ENCODE results near the gene TRIM24. TPM values are rescaled to one million over a fixed set of nuclear protein-coding genes. Genes with fewer than 3 reads are reported as not detected.

Gene TRIM24
- polyA plus RNA-seq, 1 donor (not counting 4 experiments of a cell fraction or from before 2014, with no cell fraction given), result 7.9 TPM

- Histone ChIP-seq H3K27ac (ENCODE audit: control insufficient read depth, insufficient read depth, low read length) (no peak overlapping the region), H3K79me2 (ENCODE audit: control insufficient read depth, insufficient read depth, low read length) (no peaks in the 10 kb centered on the region), H3K36me3 (ENCODE audit: control insufficient read depth in 2 of 2, extremely low read depth in 1 of 2, insufficient read depth in 2 of 2, low read length in 2 of 2) (no peaks in the 10 kb centered on the region), H3K4me1 (ENCODE audit: control insufficient read depth, extremely low read depth, insufficient read depth, low read length) (no peaks in the 10 kb centered on the region), H3K9me3 (ENCODE audit: control insufficient read depth, low read depth, low read length) (peaks cover 3% of the 10 kb centered on the region), H2AFZ (ENCODE audit: control insufficient read depth, low read length) (no peak overlapping the region), H4K20me1 (ENCODE audit: control insufficient read depth, extremely low read depth, insufficient read depth, low read length) (no peaks in the 10 kb centered on the region), H3K27me3 (ENCODE audit: control insufficient read depth, extremely low read depth, insufficient read depth, low read length) (no peaks in the 10 kb centered on the region), H3K9me1 (ENCODE audit: control insufficient read depth, extremely low read depth, insufficient read depth, low read length) (no peaks in the 10 kb centered on the region), H3K4me3 (ENCODE audit: control insufficient read depth in 2 of 3, extremely low read depth in 1 of 3, insufficient read depth in 2 of 3, low read depth in 1 of 3, low read length in 3 of 3) (no peak overlapping the region), H3K4me2 (ENCODE audit: control insufficient read depth, extremely low read depth, insufficient read depth, low read depth, low read length) (no peak overlapping the region), H3K9ac (ENCODE audit: control insufficient read depth, extremely low read depth, insufficient read depth, low read length) (no peak overlapping the region)
- no peak for TF ChIP-seq EZH2 (IDR thresholded peaks at IDR 0.05; ENCODE audit: low read length)
- TF ChIP-seq CTCF (optimal IDR thresholded peaks at IDR 0.05 in 1 of 3, IDR thresholded peaks at IDR 0.05 in 1 of 3, conservative IDR thresholded peaks at IDR 0.05 in 1 of 3; ENCODE audit: extremely low read depth in 1 of 3, insufficient read depth in 2 of 3, low read length in 3 of 3), result no peak
- DNase-seq (ENCODE audit: low read depth, low spot score) (no peak), FAIRE-seq (no peak)
- dilution Hi-C loops (cut with MboI; ENCODE audit: extremely low pct_ligation_motif_present, low sequenced_read_pairs), result no loop called here
Observed at GRCh38 chr7:138626846-138627245, 166.8 kb downstream of the TRIM24 start.

GRCh38 chr7:138627361-138627760, 167.3 kb downstream of the TRIM24 start:
- H4K20me1 ChIP-seq (ENCODE audit: control insufficient read depth, extremely low read depth, insufficient read depth, low read length), result no peaks in the 10 kb centered on the region
- DNase-seq (ENCODE audit: low read depth, low spot score) (no peak), FAIRE-seq (no peak)
- dilution Hi-C loops (cut with MboI; ENCODE audit: extremely low pct_ligation_motif_present, low sequenced_read_pairs), result no loop called here
- peaks cover 3% of the 10 kb centered on the region for H3K9me3 ChIP-seq (ENCODE audit: control insufficient read depth, low read depth, low read length)
- no peak overlapping the region for H3K4me3 ChIP-seq (ENCODE audit: control insufficient read depth in 2 of 3, extremely low read depth in 1 of 3, insufficient read depth in 2 of 3, low read depth in 1 of 3, low read length in 3 of 3)
- no peak overlapping the region for H3K4me2 ChIP-seq (ENCODE audit: control insufficient read depth, extremely low read depth, insufficient read depth, low read depth, low read length)
- no peak overlapping the region for H3K27ac ChIP-seq (ENCODE audit: control insufficient read depth, insufficient read depth, low read length)
- no peaks in the 10 kb centered on the region for H3K36me3 ChIP-seq (ENCODE audit: control insufficient read depth in 2 of 2, extremely low read depth in 1 of 2, insufficient read depth in 2 of 2, low read length in 2 of 2)
- H3K79me2 ChIP-seq (ENCODE audit: control insufficient read depth, insufficient read depth, low read length), result no peaks in the 10 kb centered on the region
- TF ChIP-seq EZH2 (IDR thresholded peaks at IDR 0.05; ENCODE audit: low read length), result no peak
- H3K4me1 ChIP-seq (ENCODE audit: control insufficient read depth, extremely low read depth, insufficient read depth, low read length), result no peaks in the 10 kb centered on the region
- H3K9me1 ChIP-seq (ENCODE audit: control insufficient read depth, extremely low read depth, insufficient read depth, low read length), result no peaks in the 10 kb centered on the region
- H2AFZ ChIP-seq (ENCODE audit: control insufficient read depth, low read length), result no peak overlapping the region
- no peaks in the 10 kb centered on the region for H3K27me3 ChIP-seq (ENCODE audit: control insufficient read depth, extremely low read depth, insufficient read depth, low read length)
- H3K9ac ChIP-seq (ENCODE audit: control insufficient read depth, extremely low read depth, insufficient read depth, low read length), result no peak overlapping the region

- H3K27me3 ChIP-seq (ENCODE audit: control insufficient read depth, extremely low read depth, insufficient read depth, low read length), result no peaks in the 10 kb centered on the region
- peaks cover 5% of the 10 kb centered on the region for H3K9me3 ChIP-seq (ENCODE audit: control insufficient read depth, low read depth, low read length)
- no peak overlapping the region for H2AFZ ChIP-seq (ENCODE audit: control insufficient read depth, low read length)
- H3K27ac ChIP-seq (ENCODE audit: control insufficient read depth, insufficient read depth, low read length), result no peak overlapping the region
- no peaks in the 10 kb centered on the region for H3K9me1 ChIP-seq (ENCODE audit: control insufficient read depth, extremely low read depth, insufficient read depth, low read length)
- TF ChIP-seq EZH2 (IDR thresholded peaks at IDR 0.05; ENCODE audit: low read length), result no peak
- no peak for TF ChIP-seq CTCF (optimal IDR thresholded peaks at IDR 0.05 in 1 of 3, IDR thresholded peaks at IDR 0.05 in 1 of 3, conservative IDR thresholded peaks at IDR 0.05 in 1 of 3; ENCODE audit: extremely low read depth in 1 of 3, insufficient read depth in 2 of 3, low read length in 3 of 3)
- DNase-seq (ENCODE audit: low read depth, low spot score) (no peak), FAIRE-seq (no peak)
- no peak overlapping the region for H3K4me2 ChIP-seq (ENCODE audit: control insufficient read depth, extremely low read depth, insufficient read depth, low read depth, low read length)
- H4K20me1 ChIP-seq (ENCODE audit: control insufficient read depth, extremely low read depth, insufficient read depth, low read length), result no peaks in the 10 kb centered on the region
- no peak overlapping the region for H3K9ac ChIP-seq (ENCODE audit: control insufficient read depth, extremely low read depth, insufficient read depth, low read length)
- dilution Hi-C loops (cut with MboI; ENCODE audit: extremely low pct_ligation_motif_present, low sequenced_read_pairs), result no loop called here
- H3K4me1 ChIP-seq (ENCODE audit: control insufficient read depth, extremely low read depth, insufficient read depth, low read length), result no peaks in the 10 kb centered on the region
- no peaks in the 10 kb centered on the region for H3K79me2 ChIP-seq (ENCODE audit: control insufficient read depth, insufficient read depth, low read length)
- no peaks in the 10 kb centered on the region for H3K36me3 ChIP-seq (ENCODE audit: control insufficient read depth in 2 of 2, extremely low read depth in 1 of 2, insufficient read depth in 2 of 2, low read length in 2 of 2)
- no peak overlapping the region for H3K4me3 ChIP-seq (ENCODE audit: control insufficient read depth in 2 of 3, extremely low read depth in 1 of 3, insufficient read depth in 2 of 3, low read depth in 1 of 3, low read length in 3 of 3)
Observed at GRCh38 chr7:138630059-138630610, 170.1 kb downstream of the TRIM24 start.
